ENCODE results near the gene TRIM69. TPM values are rescaled to one million over a fixed set of nuclear protein-coding genes. Genes with fewer than 3 reads are reported as not detected.

Gene TRIM69
- total RNA-seq, 1 experiment from 2014 or later = 10.8 TPM

- Histone ChIP-seq H3K79me2 (ENCODE audit: low read length) (peaks cover 37% of the 10 kb centered on the region), H3K4me2 (ENCODE audit: low read length) (peak overlapping the region; percentile 90), H3F3A (ENCODE audit: low read length, unreplicated experiment) (no peaks in the 10 kb centered on the region), H3K27me3 (ENCODE audit: low read length) (no peaks in the 10 kb centered on the region), H3K36me3 (ENCODE audit: low read depth, low read length) (peaks cover 17% of the 10 kb centered on the region), H3K9me2 (replicated peaks; ENCODE audit: low read length) (no peaks in the 10 kb centered on the region), H3K9me3 (ENCODE audit: low read length) (no peaks in the 10 kb centered on the region), H3K4me3 (ENCODE audit: low read length) (peak overlapping the region; percentile 76), H3K27ac (ENCODE audit: low read length) (peak overlapping the region; percentile 44), H3K9ac (ENCODE audit: low read length) (peak overlapping the region; percentile 85), H2AFZ (ENCODE audit: low read length) (peak overlapping the region; percentile 7; the same call in 1 of the 2 replicates), H4K20me1 (ENCODE audit: low read length) (peaks cover 6% of the 10 kb centered on the region; the same call in 1 of the 2 replicates), H3K4me1 (ENCODE audit: insufficient read depth, low read length) (peaks cover 17% of the 10 kb centered on the region)
- intact Hi-C loops (cut with micrococcal nuclease) = loop anchor here (1.0 kb wide), 1 partner anchor 49 kb away; the partner anchor contains the start of gene SPG11
- ChIA-PET POLR2A (ENCODE audit: unreplicated experiment) (interaction anchor here (0.6 to 3.5 kb wide), 3 partner anchors 17 to 188 kb away, joined by 3 to 28 read pairs (median 3); partner anchors contain the start of gene SPG11), CTCF (interaction anchor here (0.9 to 1.5 kb wide), 4 partner anchors 15 to 48 kb away, joined by 3 to 8 read pairs (median 4); no protein-coding TSS in a partner anchor)
- no peak for TF ChIP-seq EZH2phosphoT487 (IDR thresholded peaks at IDR 0.05; ENCODE audit: borderline replicate concordance, low read length)
- TF ChIP-seq EZH2 (IDR thresholded peaks at IDR 0.05; ENCODE audit: low read length, unreplicated experiment) = no peak
- TF ChIP-seq CTCF (conservative IDR thresholded peaks at IDR 0.05; ENCODE audit: low read depth, low read length) = no peak
- TSS peak; percentile 57 for BruUV-seq (replicated peaks)
- ATAC-seq (peak; percentile 35), DNase-seq (peak; percentile 8)
Measured at GRCh38 chr15:44711743-44712345, 24.5 kb upstream of the TRIM69 start.

GRCh38 chr15:44712346-44713005 lies 23.9 kb upstream of the TRIM69 start:
- ATAC-seq (peak; percentile 19; the same call in 1 of the 2 replicates), DNase-seq (peak; percentile 84)
- Histone ChIP-seq H3F3A (ENCODE audit: low read length, unreplicated experiment) (no peaks in the 10 kb centered on the region), H3K9me2 (replicated peaks; ENCODE audit: low read length) (no peaks in the 10 kb centered on the region), H3K79me2 (ENCODE audit: low read length) (peaks cover 37% of the 10 kb centered on the region), H3K4me3 (ENCODE audit: low read length) (peak overlapping the region; percentile 76), H3K27me3 (ENCODE audit: low read length) (no peaks in the 10 kb centered on the region), H3K4me2 (ENCODE audit: low read length) (peak overlapping the region; percentile 90), H3K36me3 (ENCODE audit: low read depth, low read length) (peaks cover 23% of the 10 kb centered on the region), H3K27ac (ENCODE audit: low read length) (peak overlapping the region; percentile 12; the same call in 1 of the 2 replicates), H4K20me1 (ENCODE audit: low read length) (peaks cover 6% of the 10 kb centered on the region; the same call in 1 of the 2 replicates), H2AFZ (ENCODE audit: low read length) (peak overlapping the region; percentile 7; the same call in 1 of the 2 replicates), H3K4me1 (ENCODE audit: insufficient read depth, low read length) (peaks cover 11% of the 10 kb centered on the region), H3K9ac (ENCODE audit: low read length) (peak overlapping the region; percentile 85), H3K9me3 (ENCODE audit: low read length) (no peaks in the 10 kb centered on the region)
- CTCF ChIA-PET = interaction anchor here (0.6 to 2.4 kb wide), 6 partner anchors 16 to 128 kb away, joined by 3 to 86 read pairs (median 18); partner anchors contain the start of genes SPG11 and TRIM69
- TF ChIP-seq EZH2 (IDR thresholded peaks at IDR 0.05; ENCODE audit: low read length, unreplicated experiment) = no peak
- no peak for TF ChIP-seq CTCF (conservative IDR thresholded peaks at IDR 0.05; ENCODE audit: low read depth, low read length)
- no peak for TF ChIP-seq EZH2phosphoT487 (IDR thresholded peaks at IDR 0.05; ENCODE audit: borderline replicate concordance, low read length)
- POLR2A ChIA-PET (ENCODE audit: unreplicated experiment) = interaction anchor here (0.6 to 3.5 kb wide), 6 partner anchors 14 to 310 kb away, joined by 3 to 28 read pairs (median 8); partner anchors contain the start of gene SORD
- BruUV-seq (replicated peaks) = no TSS peak
- intact Hi-C loops (cut with micrococcal nuclease) = loop anchor here (1.0 kb wide), 2 partner anchors 14 to 26 kb away; no protein-coding TSS in a partner anchor
